ENCODE data around the gene PATJ. TPM values are rescaled to one million over a fixed set of nuclear protein-coding genes. Genes with fewer than 3 reads are reported as not detected.

The PATJ gene
- total RNA-seq, 1 donor from 2014 or later = 39.4 TPM

DNA sequence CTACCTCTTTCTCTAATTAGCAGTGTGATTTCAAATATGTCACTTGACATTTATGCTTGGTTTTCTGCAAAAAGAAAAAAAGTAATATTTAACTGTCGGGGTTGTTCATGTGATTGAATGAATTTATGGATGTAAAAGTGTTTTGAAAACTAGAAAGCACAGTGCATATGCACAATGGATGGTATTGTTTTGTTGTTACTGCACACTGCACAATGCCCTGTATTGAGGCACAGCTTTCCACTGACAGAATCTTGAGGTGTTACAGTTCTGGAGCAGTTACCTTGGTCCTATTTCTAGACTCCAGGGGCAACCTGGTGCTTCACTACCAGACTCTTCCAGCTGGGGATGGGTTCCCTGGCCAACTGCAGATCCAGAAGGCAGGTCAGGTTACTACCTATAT lies 335.5 kb downstream of the PATJ start:
- no peak for DNase-seq (ENCODE audit: extremely low spot score, unreplicated experiment)
- no peaks in the 10 kb centered on the region for H3K36me3 Mint-ChIP-seq
- no peaks in the 10 kb centered on the region for H3K9me3 Mint-ChIP-seq
- no peak overlapping the region for H3K4me3 Mint-ChIP-seq
- H3K27me3 Mint-ChIP-seq = no peaks in the 10 kb centered on the region
- H3K27ac Mint-ChIP-seq = no peak overlapping the region
- TF ChIP-seq, protein P1, sequence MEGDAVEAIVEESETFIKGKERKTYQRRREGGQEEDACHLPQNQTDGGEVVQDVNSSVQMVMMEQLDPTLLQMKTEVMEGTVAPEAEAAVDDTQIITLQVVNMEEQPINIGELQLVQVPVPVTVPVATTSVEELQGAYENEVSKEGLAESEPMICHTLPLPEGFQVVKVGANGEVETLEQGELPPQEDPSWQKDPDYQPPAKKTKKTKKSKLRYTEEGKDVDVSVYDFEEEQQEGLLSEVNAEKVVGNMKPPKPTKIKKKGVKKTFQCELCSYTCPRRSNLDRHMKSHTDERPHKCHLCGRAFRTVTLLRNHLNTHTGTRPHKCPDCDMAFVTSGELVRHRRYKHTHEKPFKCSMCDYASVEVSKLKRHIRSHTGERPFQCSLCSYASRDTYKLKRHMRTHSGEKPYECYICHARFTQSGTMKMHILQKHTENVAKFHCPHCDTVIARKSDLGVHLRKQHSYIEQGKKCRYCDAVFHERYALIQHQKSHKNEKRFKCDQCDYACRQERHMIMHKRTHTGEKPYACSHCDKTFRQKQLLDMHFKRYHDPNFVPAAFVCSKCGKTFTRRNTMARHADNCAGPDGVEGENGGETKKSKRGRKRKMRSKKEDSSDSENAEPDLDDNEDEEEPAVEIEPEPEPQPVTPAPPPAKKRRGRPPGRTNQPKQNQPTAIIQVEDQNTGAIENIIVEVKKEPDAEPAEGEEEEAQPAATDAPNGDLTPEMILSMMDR (conservative IDR thresholded peaks at IDR 0.05) = no peak
- H3K4me1 Mint-ChIP-seq (ENCODE audit: unreplicated experiment) = peaks cover 3% of the 10 kb centered on the region

DNA sequence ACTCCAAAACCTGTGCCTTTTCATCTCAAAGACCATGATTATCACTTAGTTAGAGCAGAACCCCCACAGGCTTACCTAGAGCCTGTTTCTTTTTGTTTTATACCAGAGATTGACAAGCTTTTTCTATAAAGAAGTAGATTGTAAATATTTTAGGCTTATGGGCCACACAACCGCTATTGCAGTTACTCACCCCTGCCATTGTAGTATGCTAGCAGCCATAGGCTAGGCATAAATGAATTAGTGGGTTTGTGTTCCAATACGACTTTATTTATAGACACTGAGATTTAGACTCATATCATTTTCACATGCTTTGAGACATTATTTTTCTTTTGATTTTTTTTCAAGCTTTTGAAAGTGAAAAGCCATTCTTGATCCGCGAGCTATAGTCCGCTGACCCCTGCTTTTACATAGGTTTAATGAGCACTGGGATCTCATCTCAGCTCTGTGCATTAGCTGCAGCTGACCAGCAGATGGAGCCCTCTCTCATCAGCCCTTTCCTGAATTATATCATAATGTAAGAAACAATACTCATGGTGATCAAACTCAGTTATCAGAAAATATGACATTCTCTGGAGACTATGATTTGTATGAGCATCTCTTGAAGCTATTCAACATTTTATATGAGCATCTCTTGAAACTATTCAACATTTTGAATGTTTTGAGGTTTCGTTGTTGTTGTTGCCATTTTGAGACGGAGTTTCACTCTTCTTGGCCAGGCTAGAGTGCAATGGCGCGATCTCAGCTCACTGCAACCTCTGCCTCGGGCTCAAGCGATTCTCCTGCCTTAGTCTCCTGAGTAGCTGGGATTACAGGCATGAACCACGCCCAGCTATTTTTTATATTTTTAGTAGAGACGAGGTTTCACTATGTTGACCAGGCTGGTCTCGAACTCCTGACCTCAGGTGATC lies 340.4 kb downstream of the PATJ start:
- no peak for DNase-seq (ENCODE audit: extremely low spot score, unreplicated experiment)
- H3K9me3 Mint-ChIP-seq = no peaks in the 10 kb centered on the region
- H3K4me1 Mint-ChIP-seq (ENCODE audit: unreplicated experiment) = peaks cover 2% of the 10 kb centered on the region
- TF ChIP-seq, protein P1 (conservative IDR thresholded peaks at IDR 0.05) = peak; percentile 96
- no peak overlapping the region for H3K27ac Mint-ChIP-seq
- H3K4me3 Mint-ChIP-seq = no peak overlapping the region
- no peaks in the 10 kb centered on the region for H3K27me3 Mint-ChIP-seq
- peaks cover 10% of the 10 kb centered on the region for H3K36me3 Mint-ChIP-seq

DNA sequence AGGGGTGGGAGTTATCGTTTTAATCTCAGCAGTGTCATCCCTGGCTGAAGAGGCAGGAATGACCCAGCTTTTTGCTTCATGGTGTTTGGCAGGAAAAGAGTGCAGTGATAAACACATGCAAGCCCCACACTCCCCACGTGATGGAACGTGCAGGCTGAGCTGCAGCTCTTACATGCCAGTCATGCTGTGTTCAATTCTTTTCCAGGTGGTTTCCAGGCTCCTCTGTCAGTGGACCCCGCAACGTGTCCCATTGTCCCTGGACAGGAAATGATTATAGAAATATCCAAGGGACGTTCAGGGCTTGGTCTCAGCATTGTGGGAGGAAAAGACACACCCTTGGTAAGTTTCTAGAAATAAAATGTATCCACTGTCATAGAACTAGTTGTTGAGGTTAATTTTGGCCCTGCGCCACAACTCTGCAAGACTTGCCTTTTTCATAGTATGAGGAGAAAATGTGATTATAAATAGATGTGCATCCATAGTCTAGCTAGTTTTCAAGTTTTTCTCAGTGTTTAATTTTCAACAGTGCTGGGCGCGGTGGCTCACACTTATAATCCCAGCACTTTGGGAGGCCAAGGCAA lies 342.1 kb downstream of the PATJ start:
- H3K27me3 Mint-ChIP-seq = no peaks in the 10 kb centered on the region
- peaks cover 14% of the 10 kb centered on the region for H3K36me3 Mint-ChIP-seq
- no peaks in the 10 kb centered on the region for H3K9me3 Mint-ChIP-seq
- DNase-seq (ENCODE audit: extremely low spot score, unreplicated experiment) = no peak
- no peak overlapping the region for H3K4me3 Mint-ChIP-seq
- TF ChIP-seq, protein P1 (conservative IDR thresholded peaks at IDR 0.05) = no peak
- no peaks in the 10 kb centered on the region for H3K4me1 Mint-ChIP-seq (ENCODE audit: unreplicated experiment)
- no peak overlapping the region for H3K27ac Mint-ChIP-seq

DNA sequence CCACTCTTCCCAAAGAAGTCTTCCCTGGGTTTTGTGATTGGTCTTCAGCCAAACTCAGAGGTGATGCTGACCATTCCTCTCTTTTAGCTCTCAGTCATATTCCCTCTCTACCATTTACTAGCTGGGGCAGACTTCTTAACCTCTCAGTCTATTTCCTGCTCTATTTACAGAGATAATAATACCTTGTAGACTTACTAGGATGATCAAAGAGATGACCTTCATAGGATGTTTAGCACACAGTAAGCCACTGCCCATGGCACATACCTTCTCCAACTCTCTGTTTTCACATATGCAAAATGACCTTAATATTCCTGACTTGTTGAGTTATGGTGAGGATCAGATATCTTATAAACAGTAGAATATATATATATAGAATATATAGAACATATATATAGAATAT lies 346.2 kb downstream of the PATJ start:
- DNase-seq (ENCODE audit: extremely low spot score, unreplicated experiment) = no peak
- no peaks in the 10 kb centered on the region for H3K27me3 Mint-ChIP-seq
- peaks cover 14% of the 10 kb centered on the region for H3K36me3 Mint-ChIP-seq
- H3K4me1 Mint-ChIP-seq (ENCODE audit: unreplicated experiment) = no peaks in the 10 kb centered on the region
- no peak overlapping the region for H3K4me3 Mint-ChIP-seq
- no peaks in the 10 kb centered on the region for H3K9me3 Mint-ChIP-seq
- TF ChIP-seq, protein P1 (conservative IDR thresholded peaks at IDR 0.05) = no peak
- no peak overlapping the region for H3K27ac Mint-ChIP-seq

DNA sequence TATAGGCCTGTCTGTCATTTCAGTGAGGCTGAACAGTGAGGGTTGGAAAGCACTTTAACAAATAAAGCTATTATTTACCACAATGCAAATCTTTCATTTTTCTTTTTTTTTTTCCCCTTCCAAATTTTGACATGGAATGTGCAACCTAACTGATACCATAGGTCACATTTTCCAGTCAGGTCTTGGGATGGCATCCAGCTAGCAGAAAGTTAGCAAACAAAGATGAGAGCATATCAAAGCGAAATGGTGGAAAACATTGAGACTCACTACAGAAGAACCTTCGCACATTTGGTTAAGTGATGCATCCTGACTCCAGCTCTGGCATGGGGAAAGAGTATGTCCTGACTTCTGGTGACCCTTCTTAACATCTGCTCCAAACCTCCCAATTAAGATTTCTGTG lies 347.3 kb downstream of the PATJ start:
- TF ChIP-seq, protein P1 (conservative IDR thresholded peaks at IDR 0.05) = no peak
- Mint-ChIP-seq H3K9me3 (no peaks in the 10 kb centered on the region), H3K4me1 (ENCODE audit: unreplicated experiment) (no peaks in the 10 kb centered on the region), H3K36me3 (peaks cover 14% of the 10 kb centered on the region), H3K27me3 (no peaks in the 10 kb centered on the region), H3K27ac (no peak overlapping the region), H3K4me3 (no peak overlapping the region)
- DNase-seq (ENCODE audit: extremely low spot score, unreplicated experiment) = no peak

All from type B pancreatic cell (in vitro differentiated cells).